C1 segment of cervical spinal cord (tissue), 14 donors: ENCODE results near the gene ACVR1B.
A peak's percentile ranks its signal among the peaks of the same experiment; 100 is the strongest.

Source experiments
- DNase-seq, 14 donors: peaks; one replicate each; lab custom pipeline; 2025; lab: John Stamatoyannopoulos, UW

Gene ACVR1B

DNA sequence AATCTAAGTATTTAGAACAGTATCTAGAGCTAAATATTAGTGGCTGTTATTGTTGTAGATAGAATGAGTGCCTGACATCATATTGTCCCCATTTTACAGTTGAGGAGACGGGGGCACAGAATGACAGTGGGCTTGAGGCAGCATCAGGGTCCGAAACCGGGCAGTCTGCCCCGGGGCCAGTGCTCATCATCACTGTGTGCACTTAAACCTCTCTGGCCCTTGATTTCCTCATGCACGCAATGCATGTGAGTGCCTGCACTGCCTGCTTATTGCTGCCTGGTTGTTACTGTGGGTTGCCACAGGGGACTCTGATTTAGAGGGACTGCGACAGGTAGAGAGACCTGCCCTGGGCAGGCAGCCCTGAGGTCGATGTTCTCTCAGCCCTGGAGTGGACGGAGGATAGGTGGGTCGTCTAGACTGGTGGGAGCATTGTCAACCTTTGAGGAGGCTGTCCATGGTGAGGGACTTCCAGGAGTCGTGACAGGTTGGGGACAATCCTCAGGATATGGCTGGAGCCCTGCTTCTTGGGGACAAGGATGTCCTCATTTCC lies 34.4 kb upstream of the ACVR1B start:
- no peak for DNase-seq

DNA sequence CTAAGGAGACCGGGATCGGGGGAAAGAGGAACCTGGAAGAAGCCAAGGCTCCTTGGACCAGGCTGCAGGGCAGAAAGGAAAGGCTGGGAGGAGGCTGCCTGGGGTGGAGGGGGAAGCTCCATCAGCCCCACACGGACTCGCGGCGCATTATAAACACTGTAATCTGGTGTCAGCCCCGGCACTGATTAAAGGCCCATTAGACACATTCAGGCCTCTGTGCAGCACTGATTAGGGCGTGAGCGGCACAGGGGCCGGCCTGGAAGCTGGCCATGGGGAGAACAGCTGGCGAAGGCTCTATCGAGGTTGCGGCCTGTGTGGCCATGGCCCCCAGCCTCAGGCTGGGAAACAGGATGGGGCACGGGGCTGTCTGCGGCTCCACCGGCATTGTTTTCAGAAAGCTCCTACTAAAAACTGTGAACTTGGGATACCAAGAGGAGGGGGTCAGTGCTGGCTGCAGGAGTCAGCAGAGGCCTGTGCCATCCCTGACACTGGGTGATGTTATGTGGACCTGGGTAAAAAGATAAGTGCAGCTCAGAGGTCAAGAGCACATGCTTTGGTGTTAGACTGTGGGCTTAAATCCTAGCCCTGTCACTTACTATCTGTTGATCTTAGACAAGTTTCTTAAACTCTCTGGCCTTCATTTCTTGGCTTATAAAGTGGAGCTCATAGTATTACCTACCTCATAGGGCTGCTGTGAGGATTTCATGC lies 33.6 kb upstream of the ACVR1B start:
- DNase-seq = no peak

DNA sequence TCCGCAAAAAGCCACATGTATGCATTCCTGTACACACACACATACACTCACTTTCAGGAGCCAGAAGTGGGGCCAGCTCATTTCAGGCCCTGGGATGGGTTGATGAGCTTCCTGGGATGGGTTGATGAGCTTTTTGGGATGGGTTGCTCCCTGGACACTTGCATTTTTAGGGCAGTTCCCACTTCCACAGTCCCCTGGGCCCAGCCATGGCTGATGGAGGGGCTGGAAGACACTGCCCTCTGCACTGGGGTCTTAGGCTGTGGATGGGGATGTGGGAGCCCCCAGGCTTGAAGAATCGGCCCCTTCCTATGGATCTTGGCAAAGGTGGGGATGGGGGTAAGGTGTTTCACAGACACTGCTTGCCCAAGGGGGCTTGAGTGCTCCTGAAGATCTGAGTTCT lies 31.5 kb upstream of the ACVR1B start:
- DNase-seq = no peak

DNA sequence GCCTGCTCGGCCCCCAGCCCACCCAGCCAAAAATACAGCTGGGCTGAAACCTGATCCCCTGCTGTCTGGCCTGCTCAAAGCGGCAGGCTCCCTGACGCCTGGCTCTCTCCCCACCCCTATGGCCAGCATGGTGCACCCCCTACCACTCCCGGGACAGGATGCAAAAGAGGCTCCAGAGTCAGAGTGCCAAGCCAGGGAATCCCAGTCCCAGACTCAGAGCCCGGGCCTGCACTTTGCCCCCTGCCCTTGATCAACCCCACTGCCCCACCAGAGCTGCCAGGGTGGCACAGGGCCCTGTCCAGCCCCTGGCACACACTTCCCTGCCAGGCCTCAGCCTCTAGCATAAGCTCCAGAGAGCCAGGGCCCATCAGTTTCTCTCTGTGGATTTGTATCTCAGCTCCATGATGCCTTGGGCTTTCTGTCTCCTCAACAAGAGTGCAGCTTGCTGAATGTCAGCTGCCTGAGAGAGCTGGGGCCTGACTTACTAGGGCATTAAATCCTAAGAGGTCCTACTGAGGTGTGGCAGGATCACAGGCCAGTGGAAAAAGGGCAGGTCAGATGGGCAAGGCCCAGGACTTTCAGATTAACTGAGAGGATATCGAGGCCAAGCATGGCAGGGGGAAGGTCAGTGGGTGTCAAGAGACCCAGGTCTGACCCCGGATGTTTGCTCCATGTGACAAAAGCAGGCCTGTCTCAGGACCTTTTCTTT lies 30.3 kb upstream of the ACVR1B start:
- no peak for DNase-seq

DNA sequence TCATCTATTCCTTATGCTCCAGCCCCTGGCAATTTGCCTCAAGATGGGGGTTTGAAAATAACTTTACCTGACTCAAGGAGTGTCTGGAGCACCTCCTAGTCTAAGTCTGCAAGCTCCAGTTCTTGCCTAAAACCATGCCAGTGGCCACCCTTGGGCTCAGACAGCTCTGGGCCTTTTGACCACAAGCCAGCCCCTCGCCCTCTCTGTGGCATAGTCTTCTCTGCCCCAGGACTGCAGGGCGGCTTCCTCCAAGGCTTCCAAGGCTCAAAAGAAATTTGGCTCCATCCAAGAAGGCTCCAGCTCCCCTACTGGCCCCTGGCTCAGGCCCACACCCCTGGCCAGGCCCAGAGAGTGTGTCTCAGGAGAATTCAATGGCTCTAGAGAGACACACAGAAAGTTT lies 29.4 kb upstream of the ACVR1B start:
- DNase-seq = no peak

DNA sequence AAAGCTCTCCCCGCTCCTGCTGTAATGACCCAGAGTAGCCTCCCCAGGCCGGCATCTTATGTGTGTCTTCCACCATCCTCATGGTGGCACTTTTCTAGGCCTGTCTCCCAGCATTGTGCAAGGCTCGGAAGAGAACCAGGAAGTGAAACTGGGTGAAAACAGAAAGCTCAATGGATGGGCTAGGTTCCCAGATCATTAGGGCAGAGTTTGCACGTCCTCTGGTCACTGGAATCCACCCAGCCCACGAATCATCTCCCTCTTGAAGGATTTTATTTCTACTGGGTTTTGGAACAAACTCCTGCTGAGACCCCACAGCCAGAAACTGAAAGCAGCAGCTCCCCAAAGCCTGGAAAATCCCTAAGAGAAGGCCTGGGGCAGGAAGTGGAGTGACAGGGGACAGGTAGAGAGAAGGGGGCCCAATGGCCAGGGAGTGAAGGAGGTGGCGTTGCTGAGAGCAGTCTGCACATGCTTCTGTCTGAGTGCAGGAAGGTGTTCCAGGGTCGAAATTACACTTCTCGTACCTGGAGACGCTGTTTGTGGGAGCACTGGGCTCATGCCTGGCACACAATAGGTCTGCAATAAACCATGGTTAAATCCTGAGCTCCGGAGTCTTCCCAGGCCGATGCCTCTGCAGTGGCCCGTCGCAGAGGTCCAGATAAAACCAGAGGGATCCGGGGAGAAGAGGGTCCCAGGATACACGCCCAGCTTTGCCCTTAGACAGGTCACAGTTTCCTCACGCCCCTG lies 28.6 kb upstream of the ACVR1B start:
- DNase-seq = peak in 5 of 14 donors; percentile 12 to 40 (median 26)

DNA sequence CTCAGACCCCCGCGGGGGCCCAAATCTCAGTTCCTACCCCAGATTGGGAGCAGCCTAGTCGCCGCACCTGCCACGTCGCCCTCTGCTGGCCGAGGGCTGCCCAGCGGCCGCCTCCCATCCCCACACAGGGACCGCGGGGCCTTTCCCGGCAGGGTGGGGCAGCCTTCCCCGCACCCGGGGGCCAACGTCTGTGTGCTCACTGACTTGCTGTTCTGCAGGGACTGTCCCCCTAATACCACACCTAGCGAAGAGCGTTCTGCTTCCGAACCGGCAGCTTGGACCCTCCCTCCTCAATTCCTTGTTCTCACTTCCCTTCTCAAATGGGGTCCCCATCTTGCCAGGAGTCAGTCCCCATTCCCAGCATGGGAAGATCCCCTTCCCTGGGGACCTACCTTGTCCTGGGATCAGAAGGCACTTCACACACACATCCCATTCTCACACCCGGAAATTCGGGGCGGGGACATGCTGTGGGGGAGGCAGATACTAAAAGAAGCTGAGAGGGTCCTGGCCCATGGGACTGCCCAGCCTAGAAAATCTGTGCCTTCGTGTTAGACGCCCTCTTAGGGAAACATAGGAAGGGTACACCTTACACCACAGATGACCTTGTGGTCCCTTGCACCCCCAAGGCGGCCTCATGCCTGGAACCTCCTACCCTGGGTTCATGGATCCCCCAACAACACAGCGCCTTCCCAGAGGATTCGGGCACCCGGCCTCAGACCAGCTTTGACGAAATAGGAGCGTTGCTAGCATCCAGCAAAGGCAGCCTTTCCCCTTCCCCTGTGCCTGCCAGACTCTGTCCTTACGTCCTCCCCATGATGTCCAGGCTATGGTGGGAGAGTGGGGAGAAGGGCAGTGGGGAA lies 27.8 kb upstream of the ACVR1B start:
- DNase-seq = peak in 3 of 14 donors; percentile 15 to 21 (median 15)

DNA sequence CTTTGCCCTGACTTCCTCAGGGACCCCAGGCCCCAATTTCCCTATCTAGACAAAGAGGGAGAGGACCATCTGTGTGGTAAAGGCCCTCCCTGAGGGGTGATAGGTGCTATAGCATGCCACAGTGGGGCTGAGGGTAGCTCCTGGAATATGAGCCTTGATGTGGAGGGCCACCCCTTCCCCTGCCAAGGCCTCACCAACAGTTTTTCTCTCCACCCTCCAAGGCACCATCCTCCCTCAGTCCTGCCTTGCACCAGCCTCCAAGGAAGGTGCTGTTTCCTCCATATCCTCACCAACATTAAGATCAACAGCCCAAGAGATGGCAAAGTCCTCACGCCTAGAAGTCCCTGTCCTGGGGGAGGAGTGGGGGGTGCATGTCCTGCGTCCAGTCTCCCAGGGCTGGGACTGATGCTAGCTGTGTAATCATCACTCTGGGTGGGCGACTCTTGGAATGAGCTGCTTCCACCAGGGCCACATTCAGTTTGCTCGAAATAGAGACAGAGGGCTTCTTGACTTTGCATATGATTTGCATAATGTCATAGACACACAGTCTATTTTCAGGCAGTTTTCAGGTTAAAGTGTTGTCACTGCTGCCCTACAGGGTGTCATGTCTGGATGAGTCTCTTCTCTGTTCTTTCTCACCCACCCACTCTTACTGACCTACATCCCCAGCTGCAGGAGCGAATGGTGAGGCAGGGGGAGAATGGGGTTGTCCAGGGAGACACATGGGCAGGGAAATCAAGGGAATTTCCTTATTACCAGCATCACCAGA lies 26.8 kb upstream of the ACVR1B start:
- DNase-seq = no peak

DNA sequence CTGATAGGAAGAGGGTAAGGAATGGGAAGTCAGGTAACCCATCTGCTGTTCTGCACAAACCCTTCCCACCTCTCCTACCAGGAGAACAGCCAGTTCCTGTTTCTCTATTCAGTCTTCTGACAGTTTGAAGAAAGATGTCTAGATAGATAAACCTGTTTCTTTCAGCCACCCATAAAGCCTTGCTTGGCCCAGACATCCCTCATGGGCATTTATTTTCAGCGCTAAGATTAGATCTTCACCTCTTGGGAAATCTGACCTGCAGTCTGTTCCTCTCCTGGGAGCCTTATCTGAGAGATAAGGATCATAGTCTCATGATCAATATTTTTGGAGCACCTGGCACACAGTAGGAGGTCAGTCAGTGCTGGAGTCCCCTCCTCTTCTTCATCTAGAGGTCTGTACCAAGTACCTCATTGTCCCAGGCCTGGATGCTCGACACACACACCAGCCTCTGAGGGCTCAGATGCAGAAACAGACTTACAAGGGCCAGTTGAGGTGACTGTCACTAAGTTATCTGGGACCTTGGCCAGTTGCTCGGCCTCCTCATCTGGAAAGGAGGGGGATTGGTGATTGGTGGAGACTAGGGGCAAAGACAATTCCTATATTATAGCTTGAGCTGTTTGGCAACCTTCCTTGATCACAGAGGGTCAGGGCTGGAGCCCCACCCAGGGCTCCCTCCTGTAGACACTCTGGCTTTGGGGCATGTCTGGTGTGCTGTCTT lies 26.0 kb upstream of the ACVR1B start:
- DNase-seq = no peak

DNA sequence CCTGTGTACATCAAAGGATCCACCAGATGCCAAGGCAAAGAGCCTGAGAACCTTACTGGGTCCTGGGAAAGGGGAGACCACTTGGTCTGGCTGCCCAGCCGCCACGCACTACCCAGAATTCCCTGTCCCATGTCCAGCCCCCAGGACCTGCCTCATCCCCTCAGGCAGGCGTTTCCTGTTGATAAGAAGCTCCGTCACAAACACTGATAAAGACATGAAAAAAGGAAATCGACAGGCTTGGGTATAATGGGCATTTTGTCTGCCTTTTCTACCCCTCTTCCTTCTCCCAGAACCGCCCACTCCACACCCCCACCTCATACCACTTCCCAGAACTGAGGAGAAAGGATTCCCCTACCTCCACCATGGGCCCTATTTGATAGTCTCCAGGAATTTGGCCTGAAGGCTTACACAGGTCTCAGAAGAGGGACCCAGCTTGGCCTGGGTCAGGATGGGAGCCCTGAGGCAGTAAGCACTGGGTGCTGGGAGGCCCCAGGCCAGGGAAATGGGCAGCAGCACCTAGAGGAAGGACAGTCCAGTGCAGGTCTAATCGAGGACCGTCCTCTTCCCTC lies 25.4 kb upstream of the ACVR1B start:
- DNase-seq = no peak

DNA sequence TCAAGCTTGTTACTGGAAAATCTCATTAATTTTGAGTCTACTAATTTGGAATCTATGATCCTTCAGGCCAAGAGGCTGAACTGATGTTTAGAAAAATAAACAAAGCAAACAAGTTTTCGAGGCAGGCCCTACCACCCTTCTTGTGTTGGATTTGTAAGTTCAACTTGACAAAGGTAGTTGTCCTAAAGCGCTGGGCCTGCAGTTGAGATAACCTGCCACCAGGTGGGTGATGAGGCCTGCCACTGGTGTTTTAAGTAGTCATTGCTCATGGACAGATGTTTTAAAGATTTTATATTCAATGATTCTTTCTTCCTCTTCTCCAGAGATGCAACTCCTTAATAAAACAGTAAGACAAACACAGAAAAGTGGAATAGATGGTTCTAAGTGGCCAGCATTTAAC lies 24.8 kb upstream of the ACVR1B start:
- no peak for DNase-seq

DNA sequence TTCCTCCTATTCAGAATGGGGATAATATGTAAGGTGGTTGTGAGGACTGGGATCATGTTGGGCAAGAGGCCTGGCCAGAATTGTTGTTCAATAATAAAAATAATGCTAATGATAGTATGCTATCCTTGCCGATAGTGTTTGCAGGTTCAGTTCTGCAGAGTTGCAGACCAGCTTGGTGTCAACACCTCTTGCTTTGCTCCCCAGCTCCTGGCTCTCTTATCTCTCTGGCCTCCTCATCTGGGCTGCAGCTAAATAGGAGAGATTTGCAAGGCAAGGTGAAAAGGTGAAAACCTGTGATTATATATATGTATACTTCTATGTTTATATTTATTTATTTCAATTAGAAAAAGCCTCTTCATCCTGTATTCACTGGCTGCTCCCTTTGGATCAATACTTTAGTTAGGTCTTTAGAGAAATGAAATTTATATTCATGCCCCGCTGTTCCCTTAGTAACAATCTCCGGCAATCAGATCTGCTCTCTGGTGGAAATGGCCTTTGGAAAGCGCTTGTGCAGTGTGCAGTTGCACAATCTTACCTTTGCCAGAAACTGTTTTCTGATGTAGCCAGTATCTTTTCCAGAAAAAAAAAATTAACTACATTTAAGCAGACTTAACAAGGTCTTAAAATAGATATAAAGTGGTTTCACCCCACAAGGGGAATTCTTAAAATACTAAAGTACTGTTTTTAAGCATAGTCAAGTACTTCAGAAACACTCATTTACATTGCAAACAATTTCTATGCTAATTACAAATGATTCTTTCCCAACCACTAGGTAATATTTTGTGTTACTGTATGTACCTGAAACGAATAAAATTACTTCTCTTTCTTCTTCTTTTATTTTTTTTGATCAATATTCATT lies 19.1 kb upstream of the ACVR1B start:
- DNase-seq = no peak

DNA sequence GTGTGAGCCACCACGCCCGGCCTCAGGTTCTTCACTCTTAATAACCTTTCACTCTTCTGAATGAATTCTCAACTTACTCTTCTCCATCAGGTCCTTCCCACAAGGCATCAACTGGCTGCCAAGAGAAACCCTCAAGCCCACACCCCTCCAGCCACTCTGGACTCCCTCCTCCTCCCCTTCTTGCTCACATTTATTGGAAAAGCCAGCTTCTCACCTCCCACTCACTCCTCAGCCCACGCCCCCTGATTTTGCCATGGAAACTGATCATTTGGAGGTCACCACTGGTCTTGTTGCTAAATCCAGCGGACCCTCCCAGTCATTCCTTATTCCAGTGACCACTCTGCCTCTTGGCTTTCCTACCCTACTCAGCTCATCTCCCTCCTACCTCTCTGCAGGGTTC lies 17.4 kb upstream of the ACVR1B start:
- no peak for DNase-seq

DNA sequence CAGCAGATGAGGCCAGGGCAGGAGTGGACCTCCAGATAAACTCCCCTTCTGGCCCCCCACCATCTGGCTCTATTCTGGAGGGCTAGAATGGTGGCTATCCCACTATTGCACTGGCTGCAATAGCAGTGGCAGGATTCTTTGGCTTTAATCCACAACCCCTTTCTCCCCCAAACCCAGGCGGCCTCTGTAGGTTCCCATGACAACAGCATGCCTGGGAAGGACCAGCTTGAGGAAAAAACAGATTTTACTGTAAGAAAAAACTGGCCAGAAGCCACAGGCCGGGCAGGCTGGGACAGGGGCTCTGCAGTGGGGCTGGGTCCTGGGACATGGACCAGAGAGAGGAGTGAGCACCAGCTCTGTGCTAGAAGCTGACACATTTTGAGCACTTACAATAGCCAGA lies 13.6 kb upstream of the ACVR1B start:
- DNase-seq = no peak

DNA sequence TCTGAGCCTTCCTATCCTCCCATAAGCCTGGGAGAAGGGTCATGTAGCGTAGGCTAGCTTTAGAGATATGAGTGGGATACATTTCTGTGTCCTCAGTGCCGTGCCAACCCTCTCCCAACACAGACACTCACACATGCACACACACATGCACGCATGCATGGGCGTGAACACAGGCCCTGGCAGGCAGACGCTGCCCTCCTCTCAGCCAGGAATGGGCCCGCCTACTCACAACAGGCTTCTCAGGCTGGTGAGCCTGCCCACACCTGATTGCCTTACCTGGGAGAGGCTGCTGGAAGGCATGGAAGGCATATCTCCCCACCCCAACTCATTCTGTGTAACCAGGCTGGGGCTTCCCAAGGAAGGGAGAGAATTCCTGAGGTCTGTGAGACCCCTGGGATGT lies 12.8 kb upstream of the ACVR1B start:
- DNase-seq = no peak

DNA sequence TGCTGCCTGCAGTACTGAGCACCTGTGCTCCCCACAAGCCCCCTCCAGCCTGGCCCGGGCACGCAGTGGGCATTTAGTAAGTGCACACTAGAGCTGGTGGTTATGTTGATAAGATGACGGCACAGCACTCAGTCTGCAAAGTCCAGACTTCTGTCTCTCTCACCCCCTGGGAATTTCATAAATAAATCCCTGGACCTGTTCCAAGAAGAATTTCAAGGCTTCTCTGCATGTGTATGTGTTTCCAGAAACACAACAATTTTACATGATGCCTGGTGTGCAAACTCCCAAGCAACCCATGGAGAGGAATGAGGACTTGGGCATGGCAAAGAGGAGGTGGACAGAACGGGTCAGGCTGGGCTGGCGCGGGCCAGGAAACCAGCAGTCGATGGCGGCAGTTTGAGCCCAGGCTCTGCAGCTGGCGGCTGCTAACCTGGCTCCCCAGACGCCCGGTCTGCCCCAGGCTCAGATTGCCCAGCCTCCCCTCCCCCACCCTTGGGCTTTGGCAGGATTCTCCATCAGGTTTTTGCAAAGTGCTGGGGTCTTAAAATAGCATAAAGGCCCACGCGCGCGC lies 10.4 kb upstream of the ACVR1B start:
- DNase-seq = no peak

DNA sequence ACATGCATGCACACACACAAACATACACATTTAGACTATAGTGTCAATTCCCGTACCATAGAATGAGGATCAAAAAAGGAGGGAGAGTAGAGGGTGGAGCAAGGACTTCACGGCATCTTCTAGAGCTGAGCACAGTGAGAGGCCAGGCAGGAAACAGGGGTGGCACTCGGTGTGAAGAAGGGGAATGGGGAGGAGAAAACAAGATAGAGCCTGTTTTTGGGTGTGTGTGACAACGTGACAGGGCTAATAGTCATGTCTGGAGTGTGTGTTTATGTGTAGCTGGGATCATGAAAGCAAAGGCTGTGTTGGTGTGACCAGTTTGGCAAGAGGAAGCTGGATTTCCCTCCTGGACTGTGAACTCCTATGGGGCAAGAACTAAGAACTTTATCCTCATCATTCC lies 9.9 kb upstream of the ACVR1B start:
- no peak for DNase-seq

DNA sequence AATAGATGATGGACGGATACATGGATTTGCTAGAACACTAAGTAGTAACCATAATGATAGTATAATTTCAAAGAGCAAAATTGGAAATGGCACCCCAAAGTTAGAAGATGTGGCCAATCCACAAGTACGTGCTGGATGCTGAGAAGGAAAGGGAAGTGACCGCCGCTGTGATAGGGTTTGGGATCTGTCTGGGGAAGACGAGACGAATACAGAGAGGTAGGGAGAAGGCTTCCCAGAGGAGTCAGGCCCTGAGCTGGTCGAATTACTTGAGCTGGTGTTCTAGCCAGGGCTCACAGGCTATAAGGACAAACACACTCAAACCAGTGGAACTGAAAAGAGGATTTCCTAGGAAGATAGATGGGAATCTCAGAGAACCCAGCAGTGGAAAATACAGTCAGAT lies 9.4 kb upstream of the ACVR1B start:
- DNase-seq = no peak
